Measurements from ENCODE around the gene NR2F1.
A peak's percentile ranks its signal among the peaks of the same experiment; 100 is the strongest.

NR2F1 gene

GRCh38 chr5:93583439-93583767 is 381 bp downstream of the NR2F1 start:
- no peak for DNase-seq
- peak overlapping the region; percentile 69 for H3K4me3 Mint-ChIP-seq
- peaks cover 23 to 44% of the 10 kb centered on the region in 2 donors for H3K4me1 Mint-ChIP-seq
- no peaks in the 10 kb centered on the region for H3K9me3 Mint-ChIP-seq
- H3K27me3 Mint-ChIP-seq = peaks cover 31 to 51% of the 10 kb centered on the region in 2 donors
- no peak for ATAC-seq (replicated peaks)
- H3K36me3 Mint-ChIP-seq = peaks cover 2 to 9% of the 10 kb centered on the region in 2 donors
- H3K27ac Mint-ChIP-seq = peak overlapping the region; percentile 48

DNA sequence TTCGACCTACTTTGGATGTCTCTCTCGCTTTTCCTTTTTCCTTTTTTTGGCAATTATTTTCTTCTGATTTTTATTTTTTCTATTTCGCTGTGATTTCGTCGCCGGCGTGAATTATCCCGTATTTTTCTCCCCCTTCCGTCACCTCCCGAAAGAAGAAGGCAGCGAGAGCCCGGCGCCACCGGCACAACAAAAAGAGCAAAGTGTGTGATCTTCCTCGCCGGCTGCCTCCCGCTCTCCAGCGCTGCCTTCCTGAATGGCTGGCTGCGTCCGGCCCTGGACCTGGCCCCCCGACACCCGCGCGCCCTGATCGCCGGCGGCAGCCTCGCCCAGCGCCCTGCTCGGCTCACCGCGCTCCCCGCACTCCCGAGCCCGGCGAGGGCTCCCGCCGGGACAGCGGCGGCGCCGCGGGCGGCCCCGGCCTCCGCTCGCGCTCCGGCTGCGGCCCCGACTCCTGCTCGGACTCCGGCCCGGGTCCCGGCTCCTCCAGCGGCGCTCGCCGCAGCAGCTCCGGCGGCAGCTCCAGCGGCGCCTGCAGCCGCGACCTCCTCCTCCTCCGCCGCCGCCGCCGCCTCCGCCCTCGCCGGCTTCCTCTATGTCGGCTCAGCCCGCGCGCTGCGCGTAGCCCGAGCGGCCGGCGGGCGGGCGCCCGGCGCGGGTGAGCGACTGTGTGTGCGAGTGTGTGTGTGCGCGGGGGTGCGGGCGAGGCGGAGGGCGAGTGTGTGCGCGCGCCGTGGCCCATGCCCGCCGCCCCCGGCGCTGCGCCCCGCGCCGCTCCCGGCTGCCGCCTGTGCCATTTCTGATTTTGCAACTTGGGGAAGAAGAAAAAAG is 960 bp downstream of the NR2F1 start:
- peaks cover 4% of the 10 kb centered on the region in 2 donors for H3K9me3 Mint-ChIP-seq
- peaks cover 34 to 51% of the 10 kb centered on the region in 2 donors for H3K27me3 Mint-ChIP-seq
- peak overlapping the region; percentile 69 to 75 for H3K4me3 Mint-ChIP-seq
- ATAC-seq (replicated peaks) (peak; percentile 31 to 41), DNase-seq (no peak)
- H3K4me1 Mint-ChIP-seq = peaks cover 23 to 43% of the 10 kb centered on the region in 2 donors
- peaks cover 7 to 13% of the 10 kb centered on the region in 2 donors for H3K36me3 Mint-ChIP-seq
- peak overlapping the region; percentile 48 for H3K27ac Mint-ChIP-seq

DNA sequence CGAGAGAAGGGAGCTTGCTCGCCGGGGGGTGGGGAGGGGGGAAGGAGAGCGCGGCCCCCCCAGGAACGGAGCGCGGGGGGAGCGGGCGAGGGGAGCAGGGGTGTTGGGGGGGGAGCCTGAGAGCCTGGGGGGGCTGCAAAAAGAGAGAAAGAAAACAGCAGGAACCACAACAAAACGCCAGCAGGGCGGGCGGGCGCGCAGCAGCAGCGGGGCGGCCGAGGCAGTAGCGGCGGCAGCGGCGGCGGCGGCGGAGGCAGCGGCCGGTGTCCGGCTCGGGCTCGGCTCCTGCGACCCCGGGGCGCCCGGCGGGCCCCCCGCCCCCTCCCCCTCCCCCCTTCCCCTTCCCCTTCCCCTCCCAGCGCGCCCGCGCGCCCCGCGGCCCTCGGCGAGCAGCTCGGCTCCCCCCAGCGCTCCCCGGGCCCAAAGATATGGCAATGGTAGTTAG is 1.6 kb downstream of the NR2F1 start:
- peaks cover 39 to 51% of the 10 kb centered on the region in 2 donors for H3K27me3 Mint-ChIP-seq
- peaks cover 8 to 13% of the 10 kb centered on the region in 2 donors for H3K36me3 Mint-ChIP-seq

GRCh38 chr5:93585041-93585766 is 2.2 kb downstream of the NR2F1 start:
- H3K36me3 Mint-ChIP-seq = peaks cover 8 to 13% of the 10 kb centered on the region in 2 donors

More for the DNA sequence above, 1.6 kb downstream of the NR2F1 start:
- DNase-seq (no peak), ATAC-seq (replicated peaks) (no peak)
- peaks cover 23 to 39% of the 10 kb centered on the region in 2 donors for H3K4me1 Mint-ChIP-seq
- peak overlapping the region; percentile 65 to 75 for H3K4me3 Mint-ChIP-seq
- H3K27ac Mint-ChIP-seq = no peak overlapping the region
- H3K9me3 Mint-ChIP-seq = peaks cover 4% of the 10 kb centered on the region in 2 donors

DNA sequence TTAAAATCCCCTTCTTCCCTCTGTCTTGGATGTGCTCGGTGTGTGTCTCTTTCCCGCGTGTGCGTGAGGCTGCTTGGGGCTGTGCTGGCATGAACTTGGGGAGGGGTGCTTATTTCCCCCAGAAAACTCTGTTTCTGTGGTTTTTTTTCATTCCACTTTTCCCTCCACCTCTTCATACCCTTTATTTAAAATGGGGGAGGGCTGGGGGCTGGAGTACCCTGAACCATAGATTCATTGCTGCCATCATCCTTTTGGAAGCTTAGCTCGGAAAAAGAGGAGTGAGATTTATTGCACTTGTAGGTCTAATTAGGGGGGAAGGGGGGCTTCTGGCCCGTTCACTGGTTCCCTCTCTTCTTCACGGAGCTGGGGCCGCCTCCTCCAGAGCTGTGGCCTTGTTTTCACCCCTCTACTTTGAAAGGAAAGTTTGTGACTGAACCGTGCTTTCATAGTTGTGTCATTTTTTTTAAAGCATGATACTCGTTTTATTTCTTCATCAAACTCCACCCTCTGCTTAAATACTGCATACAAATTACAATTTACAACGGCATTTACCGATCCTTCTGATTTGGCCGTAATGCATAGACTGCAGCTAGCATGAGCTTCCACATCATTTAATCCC is 2.9 kb downstream of the NR2F1 start:
- no peak for DNase-seq
- peak overlapping the region; percentile 76 to 79 for H3K4me3 Mint-ChIP-seq
- peaks cover 36 to 47% of the 10 kb centered on the region in 2 donors for H3K27me3 Mint-ChIP-seq
- H3K36me3 Mint-ChIP-seq = peaks cover 8 to 13% of the 10 kb centered on the region in 2 donors
- no peak for ATAC-seq (replicated peaks)
- H3K9me3 Mint-ChIP-seq = peaks cover 4% of the 10 kb centered on the region in 2 donors
- H3K4me1 Mint-ChIP-seq = peaks cover 13 to 26% of the 10 kb centered on the region in 2 donors
- peak overlapping the region; percentile 90 for H3K27ac Mint-ChIP-seq

More at GRCh38 chr5:93585041-93585766, 2.2 kb downstream of the NR2F1 start:
- peaks cover 4% of the 10 kb centered on the region in 2 donors for H3K9me3 Mint-ChIP-seq
- no peak overlapping the region for H3K27ac Mint-ChIP-seq
- H3K27me3 Mint-ChIP-seq = peaks cover 43 to 51% of the 10 kb centered on the region in 2 donors
- peak overlapping the region; percentile 76 to 79 for H3K4me3 Mint-ChIP-seq
- ATAC-seq (replicated peaks) (no peak), DNase-seq (no peak)
- H3K4me1 Mint-ChIP-seq = peaks cover 20 to 33% of the 10 kb centered on the region in 2 donors

- H3K27ac Mint-ChIP-seq = peak overlapping the region; percentile 88
- H3K9me3 Mint-ChIP-seq = peaks cover 4% of the 10 kb centered on the region in 2 donors
- peaks cover 12 to 23% of the 10 kb centered on the region in 2 donors for H3K4me1 Mint-ChIP-seq
- DNase-seq = no peak
- H3K4me3 Mint-ChIP-seq = peak overlapping the region in 1 of 2 donors; percentile 46
- H3K36me3 Mint-ChIP-seq = peaks cover 8 to 13% of the 10 kb centered on the region in 2 donors
- H3K27me3 Mint-ChIP-seq = peaks cover 43 to 51% of the 10 kb centered on the region in 2 donors
- ATAC-seq (replicated peaks) = no peak
Measured at GRCh38 chr5:93586736-93587596, 3.9 kb downstream of the NR2F1 start.

- peak overlapping the region; percentile 88 for H3K27ac Mint-ChIP-seq
- peaks cover 4% of the 10 kb centered on the region in 2 donors for H3K9me3 Mint-ChIP-seq
- H3K27me3 Mint-ChIP-seq = peaks cover 48 to 51% of the 10 kb centered on the region in 2 donors
- peaks cover 8 to 13% of the 10 kb centered on the region in 2 donors for H3K36me3 Mint-ChIP-seq
- peaks cover 12 to 23% of the 10 kb centered on the region in 2 donors for H3K4me1 Mint-ChIP-seq
- DNase-seq (no peak), ATAC-seq (replicated peaks) (no peak)
- H3K4me3 Mint-ChIP-seq = peak overlapping the region; percentile 3 to 46
Measured at GRCh38 chr5:93587597-93588351, 4.8 kb downstream of the NR2F1 start.

- Mint-ChIP-seq H3K27ac (peak overlapping the region; percentile 90), H3K4me3 (peak overlapping the region; percentile 71 to 76), H3K27me3 (peaks cover 51 to 56% of the 10 kb centered on the region in 2 donors), H3K9me3 (peaks cover 4% of the 10 kb centered on the region in 2 donors), H3K36me3 (peaks cover 8 to 13% of the 10 kb centered on the region in 2 donors), H3K4me1 (peaks cover 13 to 23% of the 10 kb centered on the region in 2 donors)
- DNase-seq (no peak), ATAC-seq (replicated peaks) (no peak)
Measured at GRCh38 chr5:93588352-93589151, 5.5 kb downstream of the NR2F1 start.

DNA sequence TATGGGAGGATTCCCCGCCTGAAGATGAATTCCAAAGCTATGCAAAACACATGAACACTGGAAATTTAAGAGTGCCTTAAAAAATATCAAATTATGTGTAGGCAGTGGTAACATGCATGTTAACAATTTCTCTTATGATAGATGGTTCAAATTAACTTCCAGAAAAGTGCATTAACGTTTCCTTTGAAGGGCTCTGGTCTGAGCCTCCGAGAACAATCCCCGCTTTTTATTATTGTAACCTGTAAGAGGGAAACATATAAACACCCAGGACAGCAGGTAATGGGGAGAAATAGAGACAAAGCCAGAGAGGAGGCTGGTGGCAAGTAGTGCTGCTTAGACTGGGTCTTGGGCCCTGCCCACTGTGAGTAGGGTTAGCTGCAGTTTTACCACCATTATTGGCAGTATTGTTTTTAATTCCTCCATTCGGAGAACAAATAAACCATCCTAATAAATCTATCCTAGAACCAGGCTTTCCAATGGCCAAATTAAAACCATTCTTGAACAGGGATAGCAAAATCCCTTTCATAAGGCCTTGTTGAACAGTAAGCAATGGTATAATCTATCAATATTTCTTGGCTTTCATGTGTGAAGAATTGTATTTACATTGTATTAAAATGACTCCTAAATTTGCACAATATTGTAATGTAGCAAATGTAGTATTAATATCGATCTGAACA is 6.3 kb downstream of the NR2F1 start:
- DNase-seq (no peak), ATAC-seq (replicated peaks) (no peak)
- Mint-ChIP-seq H3K27me3 (peaks cover 51 to 61% of the 10 kb centered on the region in 2 donors), H3K27ac (peak overlapping the region; percentile 90), H3K9me3 (peaks cover 8% of the 10 kb centered on the region in 2 donors), H3K4me3 (no peak overlapping the region), H3K36me3 (peaks cover 8 to 13% of the 10 kb centered on the region in 2 donors), H3K4me1 (peaks cover 15 to 23% of the 10 kb centered on the region in 2 donors)

GRCh38 chr5:93589829-93590215 is 6.8 kb downstream of the NR2F1 start:
- peaks cover 15 to 23% of the 10 kb centered on the region in 2 donors for H3K4me1 Mint-ChIP-seq
- no peak overlapping the region for H3K4me3 Mint-ChIP-seq
- H3K9me3 Mint-ChIP-seq = peaks cover 8 to 12% of the 10 kb centered on the region in 2 donors
- H3K27ac Mint-ChIP-seq = no peak overlapping the region
- peaks cover 51 to 65% of the 10 kb centered on the region in 2 donors for H3K27me3 Mint-ChIP-seq
- DNase-seq (no peak), ATAC-seq (replicated peaks) (no peak)
- H3K36me3 Mint-ChIP-seq = peaks cover 8 to 13% of the 10 kb centered on the region in 2 donors

- Mint-ChIP-seq H3K9me3 (peaks cover 8 to 12% of the 10 kb centered on the region in 2 donors), H3K27me3 (peaks cover 49 to 71% of the 10 kb centered on the region in 2 donors), H3K36me3 (peaks cover 11 to 13% of the 10 kb centered on the region in 2 donors), H3K4me1 (peaks cover 15 to 25% of the 10 kb centered on the region in 2 donors), H3K27ac (no peak overlapping the region), H3K4me3 (no peak overlapping the region)
- no peak for ATAC-seq (replicated peaks)
- no peak for DNase-seq
Measured at GRCh38 chr5:93590493-93590892, 7.5 kb downstream of the NR2F1 start.
